DND-41 (cell line): Measurements from ENCODE around the gene BAG2.

ENCODE experiments used
- ATAC-seq: fragments of 200-7000 bp; cut with Tn5 transposase; 3 replicates; pipeline ENCODE4 v1.9.1; 2021; ENCODE audit warnings: low read depth; ENCODE audit not compliant: insufficient read depth
- DNase-seq: peaks from one replicate; pipeline ENCODE4 v3.0.0-alpha.2; 2020
- H2AFZ ChIP-seq: 2 replicates; pipeline ENCODE4 v1.6.0; 2012; ENCODE audit warnings: low read depth, low read length
- H3K27ac ChIP-seq: 2 replicates; pipeline ENCODE4 v1.5.1; 2012; ENCODE audit warnings: low read length, inconsistent platforms
- H3K27me3 ChIP-seq: fragments of 200-600 bp; sonication (generic); 2 replicates; pipeline ENCODE4 v1.6.0; 2012; ENCODE audit warnings: low read length, mild to moderate bottlenecking, inconsistent platforms; ENCODE audit not compliant: insufficient read depth, poor library complexity
- H3K36me3 ChIP-seq: 2 replicates; pipeline ENCODE4 v1.5.1; 2012; ENCODE audit warnings: low read length, inconsistent platforms; ENCODE audit not compliant: insufficient read depth
- H3K4me1 ChIP-seq: 2 replicates; pipeline ENCODE4 v1.5.1; 2012; ENCODE audit warnings: mild to moderate bottlenecking, low read length; ENCODE audit not compliant: insufficient read depth
- H3K4me2 ChIP-seq: 2 replicates; pipeline ENCODE4 v1.6.0; 2012; ENCODE audit warnings: mild to moderate bottlenecking, moderate library complexity, low read length, inconsistent platforms; ENCODE audit not compliant: insufficient read depth
- H3K4me3 ChIP-seq, 2 experiments: fragments of 200-600 bp in 1 of 2; shearing (Covaris generic) in 1 of 2; 2 replicates each; pipeline ENCODE4 v1.5.1; 2012 to 2016; ENCODE audit warnings: inconsistent platforms in 2 of 2, low read length in 2 of 2, mild to moderate bottlenecking in 2 of 2, low read depth in 1 of 2, moderate library complexity in 1 of 2
- H3K79me2 ChIP-seq: 2 replicates; pipeline ENCODE4 v1.6.0; 2012; ENCODE audit warnings: low read length, inconsistent platforms; ENCODE audit not compliant: insufficient read depth
- H3K9ac ChIP-seq: 2 replicates; pipeline ENCODE4 v1.6.0; 2012; ENCODE audit warnings: low read depth, mild to moderate bottlenecking, inconsistent platforms, low read length, moderate library complexity
- H3K9me3 ChIP-seq: 2 replicates; pipeline ENCODE4 v1.5.1; 2012; ENCODE audit warnings: low read length, moderate library complexity, mild to moderate bottlenecking, inconsistent platforms; ENCODE audit not compliant: insufficient read depth, severe bottlenecking
- H4K20me1 ChIP-seq: 2 replicates; pipeline ENCODE4 v1.6.0; 2012; ENCODE audit warnings: low read length; ENCODE audit not compliant: insufficient read depth
- EZH2 ChIP-seq: IDR thresholded peaks from 3 replicates; pipeline ENCODE4 v1.6.1; 2012; ENCODE audit warnings: borderline replicate concordance, low read depth, mild to moderate bottlenecking, moderate library complexity, low read length, inconsistent platforms; ENCODE audit not compliant: severe bottlenecking
- TF ChIP-seq, protein P1 (sequence below): IDR thresholded peaks from 2 replicates; pipeline ENCODE4 v1.5.1; 2012; ENCODE audit warnings: borderline replicate concordance, low read length, moderate library complexity, mild to moderate bottlenecking; ENCODE audit not compliant: poor library complexity, severe bottlenecking; ENCODE audit errors: extremely low read depth

BAG2 gene

DNA sequence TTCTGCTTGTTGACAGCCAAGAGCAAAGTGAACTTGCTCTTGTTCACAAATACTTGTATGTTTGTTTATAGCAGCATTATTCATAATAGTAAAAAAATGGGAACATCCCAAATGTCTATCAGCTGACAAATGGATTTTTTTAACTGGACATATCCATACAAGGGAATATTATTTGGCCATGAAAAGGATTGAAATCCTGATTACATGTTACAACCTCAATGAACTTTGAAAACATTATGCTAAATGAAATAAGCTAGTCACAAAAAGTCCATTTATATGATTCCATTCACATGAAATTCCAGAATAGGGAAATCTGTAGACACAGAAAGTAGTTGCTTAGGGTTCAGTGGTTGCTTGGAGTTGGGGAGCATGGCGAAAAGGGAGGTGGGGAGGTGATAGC, 28.4 kb upstream of the BAG2 start:
- no peak overlapping the region for H2AFZ ChIP-seq
- no peak overlapping the region for H3K27ac ChIP-seq
- TF ChIP-seq EZH2: no peak
- TF ChIP-seq, protein P1, sequence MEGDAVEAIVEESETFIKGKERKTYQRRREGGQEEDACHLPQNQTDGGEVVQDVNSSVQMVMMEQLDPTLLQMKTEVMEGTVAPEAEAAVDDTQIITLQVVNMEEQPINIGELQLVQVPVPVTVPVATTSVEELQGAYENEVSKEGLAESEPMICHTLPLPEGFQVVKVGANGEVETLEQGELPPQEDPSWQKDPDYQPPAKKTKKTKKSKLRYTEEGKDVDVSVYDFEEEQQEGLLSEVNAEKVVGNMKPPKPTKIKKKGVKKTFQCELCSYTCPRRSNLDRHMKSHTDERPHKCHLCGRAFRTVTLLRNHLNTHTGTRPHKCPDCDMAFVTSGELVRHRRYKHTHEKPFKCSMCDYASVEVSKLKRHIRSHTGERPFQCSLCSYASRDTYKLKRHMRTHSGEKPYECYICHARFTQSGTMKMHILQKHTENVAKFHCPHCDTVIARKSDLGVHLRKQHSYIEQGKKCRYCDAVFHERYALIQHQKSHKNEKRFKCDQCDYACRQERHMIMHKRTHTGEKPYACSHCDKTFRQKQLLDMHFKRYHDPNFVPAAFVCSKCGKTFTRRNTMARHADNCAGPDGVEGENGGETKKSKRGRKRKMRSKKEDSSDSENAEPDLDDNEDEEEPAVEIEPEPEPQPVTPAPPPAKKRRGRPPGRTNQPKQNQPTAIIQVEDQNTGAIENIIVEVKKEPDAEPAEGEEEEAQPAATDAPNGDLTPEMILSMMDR: no peak
- H3K36me3 ChIP-seq: peaks cover 40% of the 10 kb centered on the region
- DNase-seq (no peak), ATAC-seq (no peak)
- H3K9ac ChIP-seq: no peak overlapping the region
- no peaks in the 10 kb centered on the region for H3K27me3 ChIP-seq
- H3K9me3 ChIP-seq: no peaks in the 10 kb centered on the region
- H4K20me1 ChIP-seq: no peaks in the 10 kb centered on the region
- H3K4me1 ChIP-seq: peaks cover 19% of the 10 kb centered on the region
- no peak overlapping the region for H3K4me3 ChIP-seq
- no peaks in the 10 kb centered on the region for H3K79me2 ChIP-seq
- no peak overlapping the region for H3K4me2 ChIP-seq

DNA sequence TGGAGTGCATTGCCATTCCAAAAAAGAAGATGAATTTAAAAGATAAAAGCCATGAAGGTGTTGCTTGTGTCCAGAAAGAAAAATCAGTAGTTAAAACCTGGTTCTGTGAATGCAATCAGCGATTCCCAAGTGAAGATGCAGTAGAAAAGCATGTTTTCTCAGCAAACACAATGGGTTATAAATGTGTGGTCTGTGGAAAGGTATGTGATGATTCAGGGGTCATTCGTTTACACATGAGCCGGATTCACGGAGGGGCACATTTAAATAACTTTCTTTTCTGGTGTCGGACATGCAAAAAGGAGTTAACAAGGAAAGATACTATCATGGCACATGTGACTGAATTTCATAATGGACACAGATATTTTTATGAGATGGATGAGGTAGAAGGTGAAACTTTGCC, 24.7 kb upstream of the BAG2 start:
- no peaks in the 10 kb centered on the region for H3K9me3 ChIP-seq
- no peaks in the 10 kb centered on the region for H3K27me3 ChIP-seq
- H3K4me2 ChIP-seq: peak overlapping the region; percentile 44; the same call in 1 of the 2 replicates
- no peak for TF ChIP-seq EZH2
- TF ChIP-seq, protein P1: no peak
- H3K4me3 ChIP-seq: no peak overlapping the region
- H3K36me3 ChIP-seq: peaks cover 48% of the 10 kb centered on the region
- H3K9ac ChIP-seq: no peak overlapping the region
- H2AFZ ChIP-seq: no peak overlapping the region
- peaks cover 19% of the 10 kb centered on the region for H3K4me1 ChIP-seq
- DNase-seq (no peak), ATAC-seq (no peak)
- no peak overlapping the region for H3K27ac ChIP-seq
- no peaks in the 10 kb centered on the region for H4K20me1 ChIP-seq
- H3K79me2 ChIP-seq: no peaks in the 10 kb centered on the region

DNA sequence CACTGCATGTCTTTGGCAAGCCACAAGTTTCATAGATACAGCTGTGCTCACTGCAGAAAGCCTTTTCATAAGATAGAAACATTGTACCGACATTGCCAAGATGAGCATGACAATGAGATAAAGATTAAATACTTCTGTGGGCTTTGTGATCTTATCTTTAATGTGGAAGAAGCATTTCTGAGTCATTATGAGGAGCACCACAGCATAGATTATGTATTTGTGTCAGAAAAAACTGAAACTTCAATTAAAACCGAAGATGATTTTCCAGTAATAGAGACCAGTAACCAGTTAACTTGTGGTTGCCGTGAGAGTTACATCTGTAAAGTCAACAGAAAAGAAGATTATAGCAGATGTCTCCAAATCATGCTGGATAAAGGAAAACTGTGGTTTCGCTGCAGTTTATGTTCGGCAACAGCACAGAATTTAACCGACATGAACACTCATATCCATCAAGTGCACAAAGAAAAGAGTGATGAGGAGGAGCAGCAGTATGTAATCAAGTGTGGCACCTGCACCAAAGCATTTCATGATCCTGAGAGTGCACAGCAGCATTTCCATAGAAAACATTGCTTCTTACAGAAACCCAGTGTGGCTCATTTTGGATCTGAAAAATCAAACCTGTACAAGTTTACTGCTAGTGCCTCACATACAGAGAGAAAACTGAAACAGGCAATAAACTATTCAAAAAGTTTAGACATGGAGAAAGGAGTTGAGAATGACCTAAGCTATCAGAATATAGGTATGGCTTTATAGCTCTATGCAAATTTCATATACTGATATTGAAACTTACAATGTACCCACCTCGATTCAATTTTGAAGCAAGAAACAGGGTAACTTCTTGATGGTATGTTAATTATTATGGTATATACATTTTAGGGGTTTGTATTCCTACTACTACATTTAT, 23.9 kb upstream of the BAG2 start:
- peak overlapping the region; percentile 60 for H3K27ac ChIP-seq
- no peak overlapping the region for H3K9ac ChIP-seq
- H3K9me3 ChIP-seq: no peaks in the 10 kb centered on the region
- H3K4me3 ChIP-seq: peak overlapping the region in 1 of 2 experiments; percentile 12; a peak in 1 of 4 replicates
- peak overlapping the region; percentile 44; the same call in 1 of the 2 replicates for H3K4me2 ChIP-seq
- no peaks in the 10 kb centered on the region for H4K20me1 ChIP-seq
- H3K27me3 ChIP-seq: no peaks in the 10 kb centered on the region
- no peak overlapping the region for H2AFZ ChIP-seq
- DNase-seq: peak; percentile 19
- H3K4me1 ChIP-seq: peaks cover 19% of the 10 kb centered on the region
- no peaks in the 10 kb centered on the region for H3K79me2 ChIP-seq
- TF ChIP-seq, protein P1: no peak
- no peak for TF ChIP-seq EZH2
- H3K36me3 ChIP-seq: peaks cover 51% of the 10 kb centered on the region
- peak; percentile 73 for ATAC-seq
